GM13976 (cell line): ENCODE measurements around the gene ADAMTS2.

ENCODE experiments used
- DNase-seq: peaks from one replicate; pipeline ENCODE4 v3.0.0; 2012; ENCODE audit warnings: low spot score
- CTCF ChIP-seq: IDR thresholded peaks from 2 replicates; pipeline ENCODE4 v1.5.1; 2012; ENCODE audit warnings: borderline replicate concordance, mild to moderate bottlenecking; ENCODE audit not compliant: insufficient read depth; ENCODE audit errors: extremely low read depth, missing control alignments, control extremely low read depth
- in situ Hi-C: fragments of 300-500 bp; cut with MboI; formaldehyde crosslinking; loops from one replicate; pipeline ENCODE4 v1.12.0; 2022; ENCODE audit warnings: low sequenced_read_pairs, mixed read lengths, inconsistent platforms; ENCODE audit not compliant: unreplicated experiment

Gene ADAMTS2

DNA sequence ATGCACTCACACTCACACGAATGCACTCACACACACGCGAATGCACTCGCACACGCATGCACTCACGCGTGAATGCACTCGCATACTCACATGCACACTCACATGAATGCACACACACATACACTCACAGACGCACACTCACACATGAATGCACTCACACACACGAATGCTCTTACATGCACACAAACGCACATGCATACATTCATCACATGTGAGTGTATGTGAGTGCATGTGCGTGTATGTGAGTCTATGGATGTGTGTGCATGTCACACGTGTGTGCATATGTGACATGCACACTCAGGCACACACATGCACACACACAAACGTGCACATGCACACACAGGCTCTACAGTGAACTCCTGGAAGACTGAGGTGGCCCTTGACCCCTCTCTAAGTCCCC lies 121.7 kb downstream of the ADAMTS2 start:
- no peak for TF ChIP-seq CTCF
- in situ Hi-C loops, result no loop called here
- DNase-seq, result no peak

DNA sequence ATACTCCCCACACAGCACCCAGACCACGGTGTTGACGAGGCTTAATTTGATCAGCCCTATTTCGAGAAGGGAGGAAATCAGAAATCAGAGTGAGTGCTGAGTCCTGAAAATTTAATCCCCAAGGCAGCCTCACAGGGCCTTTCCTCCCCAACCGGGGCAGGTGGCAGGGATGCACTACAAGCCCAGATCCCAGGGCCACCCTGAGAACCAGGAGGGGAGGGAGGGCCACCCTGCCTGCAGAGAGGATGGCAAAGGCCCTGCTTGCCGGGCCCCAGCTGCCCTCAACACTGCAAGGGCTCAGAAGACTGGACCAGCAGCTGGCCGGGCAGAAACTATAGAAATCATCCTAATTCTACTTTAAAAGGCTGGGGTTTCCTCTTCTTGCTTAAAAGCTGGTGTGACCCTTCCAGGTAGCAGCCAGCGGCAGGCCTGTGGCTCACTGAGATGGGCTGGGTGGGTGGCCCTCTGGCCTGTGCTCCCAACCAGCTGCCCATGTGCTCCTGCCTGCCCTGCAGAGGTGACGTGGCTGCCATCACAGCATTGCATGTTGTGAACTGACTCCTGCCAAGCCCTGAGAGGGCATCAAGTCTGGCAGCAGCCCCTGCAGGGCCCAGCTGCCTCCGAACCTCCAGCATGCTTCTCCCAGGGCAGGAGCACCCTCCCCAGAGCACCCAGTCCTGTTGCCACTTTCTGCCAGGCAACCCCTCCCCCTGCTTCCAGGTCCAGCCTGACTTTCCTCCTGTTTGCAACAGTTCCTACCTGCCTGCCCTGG lies 122.8 kb downstream of the ADAMTS2 start:
- no peak for DNase-seq
- TF ChIP-seq CTCF, result no peak
- in situ Hi-C loops, result no loop called here

GRCh38 chr5:179221877-179222220 lies 123.4 kb downstream of the ADAMTS2 start:
- no peak for TF ChIP-seq CTCF
- DNase-seq, result no peak
- in situ Hi-C loops, result no loop called here

DNA sequence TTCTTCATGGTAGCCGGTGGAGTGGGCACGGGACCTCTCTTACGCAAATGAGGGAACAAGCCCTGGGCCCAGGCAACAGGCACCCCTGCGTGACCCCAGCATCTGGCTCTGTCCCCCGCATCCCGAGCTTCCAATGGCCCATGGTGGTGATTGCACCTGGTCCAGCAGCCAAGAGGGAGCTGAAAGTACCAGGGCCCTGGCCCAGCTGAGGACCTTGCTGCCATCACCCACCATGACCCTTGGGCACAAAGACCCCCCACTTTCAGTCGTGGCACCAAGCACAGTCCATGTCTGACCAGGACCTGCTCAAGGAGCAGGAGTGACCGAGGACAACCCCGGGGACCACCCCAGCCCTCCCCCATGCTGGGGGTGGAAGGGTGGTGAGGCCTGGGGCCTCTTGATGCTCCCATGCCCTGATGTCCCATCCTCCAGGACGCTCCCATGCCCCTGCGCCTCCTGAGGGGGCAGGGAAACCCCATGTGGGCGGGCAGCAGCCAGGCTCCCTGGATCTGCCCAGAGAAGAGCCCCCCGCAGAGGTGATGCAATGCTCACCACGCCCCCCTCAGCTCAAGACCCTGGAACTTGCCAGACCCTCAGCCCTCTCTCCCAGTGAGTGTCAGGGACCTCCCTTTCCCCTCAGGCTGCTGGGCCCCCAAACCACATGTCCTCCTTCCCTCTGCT lies 123.9 kb downstream of the ADAMTS2 start:
- in situ Hi-C loops, result no loop called here
- DNase-seq, result no peak
- TF ChIP-seq CTCF, result no peak

- in situ Hi-C loops, result no loop called here
- DNase-seq, result no peak
- TF ChIP-seq CTCF, result no peak
Measured at GRCh38 chr5:179220716-179221115, 124.5 kb downstream of the ADAMTS2 start.

DNA sequence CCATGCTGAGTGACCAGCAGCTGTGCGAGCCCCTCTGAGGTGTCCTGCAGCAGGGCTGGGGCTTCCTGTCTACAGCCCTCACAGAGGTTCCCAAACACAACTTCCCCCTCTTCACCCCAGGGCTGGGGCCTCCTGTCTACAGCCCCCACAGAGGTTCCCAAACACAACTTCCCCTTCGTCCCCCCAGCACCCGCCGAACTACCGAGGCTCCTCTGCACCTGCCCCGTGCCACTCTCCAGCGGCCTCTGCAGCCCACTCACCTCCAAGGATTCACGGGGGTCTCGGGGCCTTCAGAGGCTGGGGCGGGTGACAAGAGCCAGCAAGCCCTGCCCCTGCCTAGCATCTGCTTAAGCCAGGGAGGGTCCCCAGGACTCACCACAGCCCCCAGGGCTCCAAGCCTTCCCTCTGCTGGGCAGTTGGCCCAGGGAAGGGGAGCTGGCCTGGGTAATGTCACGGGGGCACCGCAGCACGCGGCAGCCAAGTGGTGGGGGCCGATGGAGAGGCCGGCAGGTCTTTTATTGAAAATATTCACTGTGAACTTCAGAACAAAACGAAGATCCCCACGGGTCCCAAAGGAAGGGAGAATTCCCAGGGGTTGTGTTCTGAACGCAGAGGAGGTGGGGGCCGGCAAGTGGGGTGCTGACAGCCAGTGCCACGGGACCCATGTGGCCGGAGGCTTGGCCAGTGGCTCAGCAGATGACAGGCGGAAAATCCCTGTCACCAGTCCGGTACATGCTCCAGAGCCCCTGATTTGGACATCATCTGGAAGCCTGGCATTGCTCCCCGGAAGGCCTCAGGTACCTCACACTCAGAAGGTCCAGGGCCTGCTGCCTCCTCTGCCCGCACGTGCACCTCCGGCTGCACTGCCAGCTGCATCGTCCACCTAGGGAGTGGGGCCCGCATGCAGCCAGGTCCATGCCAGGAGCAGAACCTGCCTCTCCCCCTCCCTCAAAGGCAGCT lies 125.3 kb downstream of the ADAMTS2 start:
- TF ChIP-seq CTCF, result no peak
- in situ Hi-C loops, result no loop called here
- DNase-seq, result no peak
